Activated naive CD4-positive, alpha-beta T cell treated with anti-CD3 and anti-CD28 coated beads, Interleukin-2, amount 10 ng/mL, durations not matched to agents 7 days and 5 days (primary cell): Measurements from ENCODE around the gene SLC25A26.

ENCODE experiments used
- CTCF ChIA-PET: fragments of 350-600 bp; sonication (Branson Sonifier 250); formaldehyde crosslinking; loops from one replicate; lab custom pipeline; 2021; ENCODE audit warnings: antibody characterized with exemption; lab: Charles Lee
- DNase-seq: peaks from one replicate; pipeline ENCODE4 v3.0.0-alpha.2; 2020
- H3K27ac Mint-ChIP-seq: one replicate; pipeline ENCODE4 v1.8.0; 2021; ENCODE audit warnings: mild to moderate bottlenecking, moderate library complexity, mixed read lengths
- H3K27me3 Mint-ChIP-seq: one replicate; pipeline ENCODE4 v1.8.0; 2021; ENCODE audit warnings: mild to moderate bottlenecking, mixed read lengths
- H3K36me3 Mint-ChIP-seq: one replicate; pipeline ENCODE4 v1.8.0; 2021; ENCODE audit warnings: mixed read lengths
- H3K4me1 Mint-ChIP-seq: one replicate; pipeline ENCODE4 v1.8.0; 2021; ENCODE audit warnings: mixed read lengths
- H3K4me3 Mint-ChIP-seq: one replicate; pipeline ENCODE4 v1.8.0; 2021; ENCODE audit warnings: mild to moderate bottlenecking, moderate library complexity, mixed read lengths
- H3K9me3 Mint-ChIP-seq: one replicate; pipeline ENCODE4 v1.8.0; 2021; ENCODE audit warnings: mixed read lengths

SLC25A26 gene

GRCh38 chr3:66383998-66384745, 163.4 kb downstream of the SLC25A26 start:
- H3K9me3 Mint-ChIP-seq: peaks cover 6% of the 10 kb centered on the region
- H3K4me3 Mint-ChIP-seq: no peak overlapping the region
- no peaks in the 10 kb centered on the region for H3K27me3 Mint-ChIP-seq
- H3K36me3 Mint-ChIP-seq: peaks cover 84% of the 10 kb centered on the region
- H3K27ac Mint-ChIP-seq: no peak overlapping the region
- DNase-seq: no peak
- peaks cover 5% of the 10 kb centered on the region for H3K4me1 Mint-ChIP-seq
- CTCF ChIA-PET: interaction anchor here (1.0 kb wide), 1 partner anchor 438 kb away, joined by 3 read pairs; no protein-coding TSS in a partner anchor

- H3K27ac Mint-ChIP-seq: no peak overlapping the region
- CTCF ChIA-PET: interaction anchor here (1.0 kb wide), 1 partner anchor 437 kb away, joined by 3 read pairs; no protein-coding TSS in a partner anchor
- no peak for DNase-seq
- no peak overlapping the region for H3K4me3 Mint-ChIP-seq
- H3K36me3 Mint-ChIP-seq: peaks cover 75% of the 10 kb centered on the region
- peaks cover 6% of the 10 kb centered on the region for H3K9me3 Mint-ChIP-seq
- no peaks in the 10 kb centered on the region for H3K27me3 Mint-ChIP-seq
- H3K4me1 Mint-ChIP-seq: peaks cover 5% of the 10 kb centered on the region
Observed at GRCh38 chr3:66385066-66385465, 164.3 kb downstream of the SLC25A26 start.

- CTCF ChIA-PET: interaction anchor here (0.7 kb wide), 1 partner anchor 132 kb away, joined by 3 read pairs; no protein-coding TSS in a partner anchor
- peak overlapping the region; percentile 33 for H3K27ac Mint-ChIP-seq
- peaks cover 6% of the 10 kb centered on the region for H3K9me3 Mint-ChIP-seq
- no peaks in the 10 kb centered on the region for H3K27me3 Mint-ChIP-seq
- DNase-seq: no peak
- H3K36me3 Mint-ChIP-seq: peaks cover 70% of the 10 kb centered on the region
- H3K4me1 Mint-ChIP-seq: peaks cover 5% of the 10 kb centered on the region
- H3K4me3 Mint-ChIP-seq: no peak overlapping the region
Observed at GRCh38 chr3:66386011-66386924, 165.5 kb downstream of the SLC25A26 start.

GRCh38 chr3:66386925-66387650, 166.3 kb downstream of the SLC25A26 start:
- DNase-seq: no peak
- Mint-ChIP-seq H3K27ac (no peak overlapping the region), H3K9me3 (peaks cover 6% of the 10 kb centered on the region), H3K27me3 (no peaks in the 10 kb centered on the region), H3K4me1 (peaks cover 8% of the 10 kb centered on the region), H3K36me3 (peaks cover 69% of the 10 kb centered on the region), H3K4me3 (no peak overlapping the region)
- CTCF ChIA-PET: interaction anchor here (0.7 kb wide), 1 partner anchor 133 kb away, joined by 3 read pairs; no protein-coding TSS in a partner anchor

GRCh38 chr3:66390013-66390412, 169.2 kb downstream of the SLC25A26 start:
- Mint-ChIP-seq H3K36me3 (peaks cover 66% of the 10 kb centered on the region), H3K9me3 (peaks cover 6% of the 10 kb centered on the region), H3K4me1 (peaks cover 36% of the 10 kb centered on the region), H3K4me3 (no peak overlapping the region), H3K27me3 (no peaks in the 10 kb centered on the region), H3K27ac (no peak overlapping the region)
- CTCF ChIA-PET: no interaction called here
- no peak for DNase-seq

GRCh38 chr3:66392512-66392911, 171.7 kb downstream of the SLC25A26 start:
- Mint-ChIP-seq H3K36me3 (peaks cover 50% of the 10 kb centered on the region), H3K9me3 (peaks cover 2% of the 10 kb centered on the region), H3K4me1 (peaks cover 38% of the 10 kb centered on the region), H3K27me3 (no peaks in the 10 kb centered on the region), H3K4me3 (peak overlapping the region; percentile 24), H3K27ac (peak overlapping the region; percentile 98)
- CTCF ChIA-PET: interaction anchor here (0.9 to 2.3 kb wide), 3 partner anchors 15 to 430 kb away, joined by 3 to 8 read pairs (median 3); no protein-coding TSS in a partner anchor
- DNase-seq: no peak

- Mint-ChIP-seq H3K36me3 (peaks cover 55% of the 10 kb centered on the region), H3K4me3 (no peak overlapping the region)
- DNase-seq: no peak
Observed at GRCh38 chr3:66392966-66393332, 172.1 kb downstream of the SLC25A26 start.

GRCh38 chr3:66393333-66394005, 172.7 kb downstream of the SLC25A26 start:
- no peak for DNase-seq
- Mint-ChIP-seq H3K27ac (peak overlapping the region; percentile 98), H3K36me3 (peaks cover 55% of the 10 kb centered on the region), H3K4me1 (peaks cover 34% of the 10 kb centered on the region), H3K27me3 (no peaks in the 10 kb centered on the region), H3K4me3 (peak overlapping the region; percentile 71), H3K9me3 (no peaks in the 10 kb centered on the region)
- CTCF ChIA-PET: interaction anchor here (0.8 to 2.3 kb wide), 8 partner anchors 10 to 428 kb away, joined by 3 to 8 read pairs (median 4); no protein-coding TSS in a partner anchor

More at GRCh38 chr3:66392966-66393332, 172.1 kb downstream of the SLC25A26 start:
- H3K9me3 Mint-ChIP-seq: peaks cover 2% of the 10 kb centered on the region
- H3K4me1 Mint-ChIP-seq: peaks cover 38% of the 10 kb centered on the region
- H3K27me3 Mint-ChIP-seq: no peaks in the 10 kb centered on the region
- CTCF ChIA-PET: interaction anchor here (0.9 to 2.3 kb wide), 4 partner anchors 10 to 430 kb away, joined by 3 to 8 read pairs (median 4); no protein-coding TSS in a partner anchor
- peak overlapping the region; percentile 98 for H3K27ac Mint-ChIP-seq

GRCh38 chr3:66394019-66394752, 173.4 kb downstream of the SLC25A26 start:
- peak overlapping the region; percentile 98 for H3K27ac Mint-ChIP-seq
- CTCF ChIA-PET: interaction anchor here (0.8 to 2.3 kb wide), 7 partner anchors 9 to 428 kb away, joined by 3 to 8 read pairs (median 5); no protein-coding TSS in a partner anchor
- H3K4me1 Mint-ChIP-seq: peaks cover 33% of the 10 kb centered on the region
- H3K9me3 Mint-ChIP-seq: no peaks in the 10 kb centered on the region
- DNase-seq: peak; percentile 75
- peaks cover 55% of the 10 kb centered on the region for H3K36me3 Mint-ChIP-seq
- no peaks in the 10 kb centered on the region for H3K27me3 Mint-ChIP-seq
- peak overlapping the region; percentile 71 for H3K4me3 Mint-ChIP-seq

GRCh38 chr3:66394753-66395249, 174.0 kb downstream of the SLC25A26 start:
- CTCF ChIA-PET: interaction anchor here (0.9 to 2.3 kb wide), 6 partner anchors 8 to 422 kb away, joined by 4 to 8 read pairs (median 5); no protein-coding TSS in a partner anchor
- no peak for DNase-seq
- H3K36me3 Mint-ChIP-seq: peaks cover 55% of the 10 kb centered on the region
- H3K4me3 Mint-ChIP-seq: no peak overlapping the region
- H3K27me3 Mint-ChIP-seq: no peaks in the 10 kb centered on the region
- peaks cover 33% of the 10 kb centered on the region for H3K4me1 Mint-ChIP-seq
- no peaks in the 10 kb centered on the region for H3K9me3 Mint-ChIP-seq
- peak overlapping the region; percentile 98 for H3K27ac Mint-ChIP-seq

- Mint-ChIP-seq H3K4me1 (peaks cover 33% of the 10 kb centered on the region), H3K36me3 (peaks cover 56% of the 10 kb centered on the region), H3K27ac (no peak overlapping the region), H3K9me3 (no peaks in the 10 kb centered on the region), H3K27me3 (no peaks in the 10 kb centered on the region), H3K4me3 (no peak overlapping the region)
- CTCF ChIA-PET: no interaction called here
- DNase-seq: no peak
Observed at GRCh38 chr3:66395635-66396034, 174.8 kb downstream of the SLC25A26 start.

GRCh38 chr3:66396161-66396760, 175.5 kb downstream of the SLC25A26 start:
- no peak for DNase-seq
- Mint-ChIP-seq H3K9me3 (no peaks in the 10 kb centered on the region), H3K4me3 (no peak overlapping the region), H3K36me3 (peaks cover 52% of the 10 kb centered on the region), H3K27me3 (no peaks in the 10 kb centered on the region), H3K27ac (no peak overlapping the region), H3K4me1 (peaks cover 33% of the 10 kb centered on the region)
- CTCF ChIA-PET: no interaction called here
